GM12865 (cell line): ENCODE results near the gene TRPM4.

Source experiments
- DNase-seq: peaks from one replicate; pipeline ENCODE4 v3.0.0; 2010; ENCODE audit warnings: low read depth
- H3K4me3 ChIP-seq: 2 replicates; pipeline ENCODE4 v1.5.1; 2011; ENCODE audit warnings: mild to moderate bottlenecking, low read depth, low read length, control low read depth
- TF ChIP-seq, protein P1 (sequence below): IDR thresholded peaks from 2 replicates; pipeline ENCODE4 v1.5.1; 2011; ENCODE audit warnings: low read length, control low read depth, low read depth, inconsistent platforms; ENCODE audit not compliant: insufficient read depth; ENCODE audit errors: missing control alignments

TRPM4 gene

DNA sequence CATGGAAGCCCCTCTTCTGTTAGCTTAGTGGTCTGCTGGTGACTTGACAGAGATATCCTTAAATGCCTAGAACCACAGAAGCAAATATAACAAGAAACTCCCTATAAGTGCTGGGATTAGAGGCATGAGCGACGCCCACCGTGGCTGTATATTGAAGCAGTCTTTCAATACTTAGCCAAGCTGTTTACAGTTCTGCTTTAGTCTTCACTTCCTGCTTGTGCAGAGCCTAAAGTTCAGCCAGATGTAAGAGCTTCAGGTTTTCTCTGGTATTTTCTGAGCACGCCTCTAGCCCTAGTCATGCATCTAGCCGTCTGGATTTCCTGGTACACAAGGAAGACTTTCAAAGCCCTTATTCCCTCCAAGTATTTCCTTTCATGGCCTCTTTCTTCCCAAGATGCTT lies 28.5 kb downstream of the TRPM4 start:
- no peak for DNase-seq
- no peak overlapping the region for H3K4me3 ChIP-seq
- TF ChIP-seq, protein P1, sequence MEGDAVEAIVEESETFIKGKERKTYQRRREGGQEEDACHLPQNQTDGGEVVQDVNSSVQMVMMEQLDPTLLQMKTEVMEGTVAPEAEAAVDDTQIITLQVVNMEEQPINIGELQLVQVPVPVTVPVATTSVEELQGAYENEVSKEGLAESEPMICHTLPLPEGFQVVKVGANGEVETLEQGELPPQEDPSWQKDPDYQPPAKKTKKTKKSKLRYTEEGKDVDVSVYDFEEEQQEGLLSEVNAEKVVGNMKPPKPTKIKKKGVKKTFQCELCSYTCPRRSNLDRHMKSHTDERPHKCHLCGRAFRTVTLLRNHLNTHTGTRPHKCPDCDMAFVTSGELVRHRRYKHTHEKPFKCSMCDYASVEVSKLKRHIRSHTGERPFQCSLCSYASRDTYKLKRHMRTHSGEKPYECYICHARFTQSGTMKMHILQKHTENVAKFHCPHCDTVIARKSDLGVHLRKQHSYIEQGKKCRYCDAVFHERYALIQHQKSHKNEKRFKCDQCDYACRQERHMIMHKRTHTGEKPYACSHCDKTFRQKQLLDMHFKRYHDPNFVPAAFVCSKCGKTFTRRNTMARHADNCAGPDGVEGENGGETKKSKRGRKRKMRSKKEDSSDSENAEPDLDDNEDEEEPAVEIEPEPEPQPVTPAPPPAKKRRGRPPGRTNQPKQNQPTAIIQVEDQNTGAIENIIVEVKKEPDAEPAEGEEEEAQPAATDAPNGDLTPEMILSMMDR: no peak

DNA sequence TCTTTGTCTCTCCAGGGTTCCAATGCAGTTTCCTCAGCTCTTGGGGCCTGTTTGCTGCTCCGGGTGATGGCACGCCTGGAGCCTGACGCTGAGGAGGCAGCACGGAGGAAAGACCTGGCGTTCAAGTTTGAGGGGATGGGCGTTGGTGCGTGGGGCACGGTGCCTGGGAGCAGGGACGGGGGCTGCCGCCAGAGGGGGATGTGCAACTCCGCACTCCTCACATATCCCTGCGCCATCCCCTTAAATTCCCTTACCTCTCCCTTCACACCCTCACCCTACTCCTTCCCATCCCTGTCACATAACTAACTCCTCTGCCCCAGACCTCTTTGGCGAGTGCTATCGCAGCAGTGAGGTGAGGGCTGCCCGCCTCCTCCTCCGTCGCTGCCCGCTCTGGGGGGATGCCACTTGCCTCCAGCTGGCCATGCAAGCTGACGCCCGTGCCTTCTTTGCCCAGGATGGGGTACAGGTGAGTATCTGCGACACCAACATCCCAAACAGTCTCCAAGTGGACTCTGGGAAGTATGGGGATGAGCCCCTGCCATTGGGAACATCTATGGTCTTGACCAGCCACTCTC lies 31.1 kb downstream of the TRPM4 start:
- no peak overlapping the region for H3K4me3 ChIP-seq
- no peak for DNase-seq
- TF ChIP-seq, protein P1: no peak

DNA sequence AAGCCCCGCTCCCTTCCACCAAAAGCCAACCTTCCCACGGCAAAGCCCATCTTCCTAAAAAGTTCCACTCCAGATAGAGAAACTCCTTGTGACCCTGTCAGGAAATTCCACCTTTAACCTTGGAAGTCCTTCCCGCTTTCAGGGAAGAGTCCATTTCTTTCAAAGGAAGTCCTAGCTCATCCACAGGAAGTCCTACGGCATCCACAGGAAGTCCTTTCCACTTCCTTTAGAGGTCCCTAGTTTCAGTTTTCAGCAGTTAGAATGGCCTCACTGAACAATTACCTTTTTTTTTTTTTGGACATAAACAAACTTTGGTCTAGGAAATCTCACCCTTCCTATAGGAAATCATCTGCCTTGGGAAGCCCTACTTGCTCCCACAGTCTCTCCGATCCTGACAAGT lies 31.7 kb downstream of the TRPM4 start:
- DNase-seq: no peak
- TF ChIP-seq, protein P1: no peak
- H3K4me3 ChIP-seq: no peak overlapping the region

DNA sequence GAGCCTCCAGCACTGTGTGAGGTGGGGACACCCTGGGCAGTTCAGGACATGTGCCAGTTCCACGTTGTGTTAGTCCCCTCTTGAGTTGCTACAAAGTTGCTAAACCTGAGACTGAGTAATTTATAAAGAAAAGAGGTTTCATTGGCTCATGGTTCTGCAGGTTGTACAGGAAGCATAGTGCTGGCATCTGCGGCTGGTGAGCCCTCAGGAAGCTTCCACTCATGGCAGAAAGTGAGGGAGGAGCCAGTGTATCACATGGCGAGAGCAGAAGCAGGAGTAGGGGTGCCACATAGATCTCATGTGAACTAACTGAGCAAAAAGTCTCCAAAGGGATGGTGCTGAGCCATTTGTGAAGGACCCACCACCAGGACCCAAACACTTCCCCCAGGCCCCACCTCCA lies 33.2 kb downstream of the TRPM4 start:
- DNase-seq: no peak
- no peak overlapping the region for H3K4me3 ChIP-seq
- TF ChIP-seq, protein P1: no peak

DNA sequence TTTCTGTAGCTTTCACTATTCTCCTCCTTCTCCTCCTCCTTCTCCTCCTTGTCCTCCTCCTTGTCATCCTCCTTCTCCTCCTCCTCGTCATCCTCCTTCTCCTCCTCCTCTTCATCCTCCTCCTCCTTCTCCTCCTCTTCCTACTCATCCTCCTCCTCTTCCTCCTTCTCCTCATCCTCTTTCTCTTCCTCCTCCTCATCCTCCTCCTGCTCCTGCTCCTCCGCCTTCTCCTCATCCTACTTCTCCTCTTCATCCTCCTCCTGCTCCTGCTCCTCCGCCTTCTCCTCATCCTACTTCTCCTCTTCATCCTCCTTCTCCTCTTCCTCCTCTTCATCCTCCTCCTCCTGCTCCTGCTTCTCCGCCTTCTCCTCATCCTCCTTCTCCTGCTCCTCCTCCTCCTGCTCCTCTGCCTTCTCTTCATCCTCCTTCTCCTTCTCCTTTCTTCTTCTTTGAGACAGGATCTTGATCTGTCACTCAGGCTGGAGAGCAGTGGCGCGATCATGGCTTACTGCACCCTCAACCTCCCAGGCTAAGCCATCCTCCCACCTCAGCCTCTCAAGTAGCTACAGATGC lies 36.3 kb downstream of the TRPM4 start:
- no peak overlapping the region for H3K4me3 ChIP-seq
- no peak for DNase-seq
- TF ChIP-seq, protein P1: no peak

DNA sequence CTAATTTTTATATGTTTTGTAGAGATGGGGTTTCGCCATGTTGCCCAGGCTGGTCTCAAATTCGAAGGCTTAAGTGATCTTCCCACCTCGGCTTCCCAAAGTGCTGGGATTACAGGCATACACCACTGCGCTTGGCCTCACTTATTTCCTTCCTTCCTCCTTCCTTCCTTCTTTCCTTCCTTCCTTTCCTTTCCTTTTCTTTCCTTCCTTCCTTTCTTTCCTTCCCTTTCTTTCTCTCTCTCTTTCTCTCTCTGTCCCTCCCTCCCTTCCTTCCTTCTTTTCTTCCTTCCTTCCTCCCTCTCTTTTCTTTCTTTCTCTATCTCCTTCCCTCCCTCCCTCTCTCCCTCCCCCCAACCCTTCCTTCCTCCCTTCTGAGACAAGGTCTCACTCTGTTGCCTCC lies 36.8 kb downstream of the TRPM4 start:
- TF ChIP-seq, protein P1: no peak
- no peak overlapping the region for H3K4me3 ChIP-seq
- no peak for DNase-seq
